Epidermal melanocyte (primary cell): ENCODE results near the gene HPS4.
"Not testable (repeated sequence)": the region's sequence is repeated elsewhere in the genome, so short reads cannot be mapped to it uniquely, and the experiment has no call there.

Source experiments
- DNase-seq: peaks from one replicate; pipeline ENCODE4 v3.0.0; 2011; ENCODE audit warnings: low spot score; ENCODE audit not compliant: insufficient read length

HPS4 gene

DNA sequence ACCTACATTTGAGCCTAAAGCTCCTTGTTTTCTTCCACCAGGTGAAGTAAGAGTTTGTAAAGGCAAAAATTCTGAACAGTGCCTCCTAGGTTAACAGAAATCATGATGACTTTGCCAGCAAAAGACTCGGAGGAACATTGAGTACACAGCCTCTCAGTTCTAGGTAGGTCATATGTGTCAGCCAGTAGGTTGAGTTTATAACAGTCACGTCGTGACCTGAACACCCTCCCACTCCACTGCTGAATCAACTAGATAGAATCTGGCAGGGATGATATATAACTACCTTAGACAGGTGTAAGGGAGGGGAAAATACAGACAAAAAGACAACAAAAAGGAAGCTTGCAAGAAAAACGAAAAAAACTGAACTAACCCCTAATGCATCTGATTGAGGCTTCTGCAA lies 67.3 kb downstream of the HPS4 start:
- DNase-seq = no peak

DNA sequence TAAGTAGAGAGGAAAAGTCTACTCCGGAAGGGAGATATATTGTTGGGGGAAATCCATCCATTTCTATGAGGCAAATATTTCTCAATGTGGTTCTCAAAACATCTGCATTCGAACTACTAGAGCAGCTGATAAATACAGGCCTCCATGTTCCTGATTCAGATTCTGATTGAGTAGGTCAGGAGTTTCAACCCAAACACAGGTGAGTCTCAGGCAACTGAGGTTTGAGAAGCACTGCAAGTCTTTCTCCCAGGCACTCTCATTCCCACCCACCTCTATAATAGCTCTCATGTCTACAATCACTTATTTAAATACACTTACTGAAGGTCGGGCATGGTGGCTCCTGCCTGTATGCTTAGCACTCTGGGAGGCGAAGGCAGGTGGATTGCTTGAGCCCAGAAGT lies 69.2 kb downstream of the HPS4 start:
- DNase-seq = no peak

DNA sequence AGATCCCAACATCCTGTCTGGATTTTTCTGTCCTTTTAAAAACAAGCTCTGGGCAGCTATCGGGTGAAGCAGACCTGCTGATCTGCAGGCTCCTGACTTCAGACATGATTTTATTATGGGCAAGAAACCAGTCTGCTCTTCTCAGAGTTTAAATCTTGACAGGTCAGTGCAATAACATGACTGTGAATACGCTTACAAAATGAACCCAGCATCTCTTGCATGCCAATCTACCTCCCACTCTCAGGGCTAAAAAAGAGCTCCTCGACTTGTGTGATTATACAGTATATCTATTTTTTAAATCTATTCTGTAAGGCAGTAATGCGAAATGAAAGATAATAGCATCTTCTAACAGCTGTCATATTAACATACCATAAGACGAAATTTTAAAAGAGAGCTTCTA lies 73.2 kb downstream of the HPS4 start:
- DNase-seq = no peak

DNA sequence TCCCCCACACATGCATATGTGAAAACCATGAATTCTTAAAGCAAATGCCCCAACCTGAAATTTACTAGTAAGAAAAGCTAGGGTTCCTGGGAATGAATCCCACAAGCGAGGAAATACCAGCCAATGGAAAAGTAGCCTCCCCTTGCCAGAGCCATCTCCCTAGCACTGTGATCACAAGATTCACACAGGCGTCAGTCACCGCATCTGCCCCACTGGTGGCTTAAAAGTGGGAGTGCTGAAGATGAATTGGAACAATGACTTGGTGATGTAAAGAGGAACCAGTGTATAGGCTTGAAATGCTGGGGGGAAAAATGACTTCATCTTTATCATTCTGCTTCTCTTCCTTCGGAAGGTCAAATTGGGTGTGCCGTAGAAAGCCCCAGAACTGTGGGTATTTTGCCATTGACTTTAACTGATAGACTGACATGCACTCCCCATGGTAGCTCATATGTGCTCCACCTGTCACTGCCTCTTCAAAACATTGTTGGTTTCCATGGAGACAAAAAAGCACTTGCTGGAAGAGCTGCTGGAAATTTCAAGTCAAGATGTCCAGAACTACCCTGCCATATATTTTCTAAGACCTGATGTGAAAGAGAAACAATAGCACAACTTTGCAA lies 73.8 kb downstream of the HPS4 start:
- no peak for DNase-seq

DNA sequence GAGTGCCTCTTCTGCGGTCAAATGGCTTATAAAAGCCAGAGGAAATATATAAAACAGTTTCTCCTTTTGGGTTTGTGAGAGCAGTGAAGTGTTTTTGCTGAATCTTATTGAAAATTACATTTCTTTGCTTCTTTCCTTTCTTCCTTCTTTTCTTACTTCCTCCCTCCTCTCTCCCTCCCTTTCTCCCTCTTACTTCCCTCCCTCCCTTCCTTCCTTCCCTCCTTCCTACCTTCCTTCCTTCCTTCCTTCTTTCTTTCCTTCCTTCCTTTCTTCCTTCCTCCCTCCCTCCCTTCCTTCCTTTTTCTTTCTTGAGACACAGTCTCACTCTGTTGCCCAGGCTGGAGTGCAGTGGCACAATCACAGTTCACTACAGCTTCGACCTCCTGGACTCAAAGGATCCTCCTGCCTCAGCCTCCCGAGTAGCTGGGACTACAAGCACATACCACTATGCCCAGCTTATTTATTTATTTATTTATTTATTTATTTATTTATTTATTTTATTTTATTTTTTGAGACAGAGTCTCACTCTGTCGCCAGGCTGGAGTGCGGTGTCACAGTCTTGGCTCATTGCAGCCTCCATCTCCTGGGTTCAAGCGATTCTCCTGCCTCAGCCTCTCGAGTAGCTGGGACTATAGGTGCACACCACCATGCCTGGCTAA lies 74.9 kb downstream of the HPS4 start:
- DNase-seq = not testable (repeated sequence)

DNA sequence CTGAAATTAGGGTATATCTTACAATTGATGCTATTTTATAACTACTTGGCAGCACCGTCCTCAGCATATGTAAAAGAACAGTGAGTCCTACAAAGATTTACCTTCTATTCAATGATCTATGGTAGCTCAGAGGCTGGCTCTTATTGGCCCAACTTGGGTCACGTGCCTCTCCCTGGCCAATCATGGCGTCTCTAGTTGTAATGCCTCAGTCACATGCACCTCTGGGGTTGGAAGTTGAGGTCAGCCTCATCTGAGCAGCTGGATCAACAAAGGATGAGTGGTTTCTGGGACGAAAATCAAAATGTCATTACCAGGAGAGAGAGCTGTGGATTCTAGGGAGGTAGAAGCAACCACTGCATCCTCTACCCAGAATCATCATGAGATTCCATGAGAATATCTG lies 77.5 kb downstream of the HPS4 start:
- DNase-seq = no peak

DNA sequence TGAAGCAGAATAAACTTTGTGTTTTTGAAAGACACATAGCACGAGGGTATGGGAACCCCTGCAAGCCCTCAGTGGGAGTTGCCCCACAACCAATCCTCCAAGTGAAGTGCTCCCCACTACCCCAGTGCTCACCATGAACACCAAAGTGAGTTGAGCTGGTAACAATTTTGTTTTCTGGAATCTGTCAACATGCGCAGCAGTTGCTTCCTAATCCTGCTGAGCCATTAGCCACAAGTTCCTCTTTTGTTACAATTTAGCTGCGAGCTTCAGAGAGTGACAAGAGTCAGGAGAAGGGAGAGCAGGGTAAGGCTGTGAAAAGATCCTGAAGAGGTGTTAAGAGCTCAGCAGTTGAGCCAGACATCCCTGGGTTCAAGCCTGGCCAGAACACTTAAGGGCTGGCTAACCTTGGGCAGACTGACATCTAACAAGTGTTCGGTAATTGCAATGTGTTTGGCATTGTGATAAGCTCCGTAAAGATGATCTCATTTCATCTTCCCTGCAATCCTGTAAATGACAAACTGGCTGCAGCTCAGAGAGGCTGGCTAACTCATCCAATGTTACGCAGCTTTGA lies 78.6 kb downstream of the HPS4 start:
- DNase-seq = no peak

DNA sequence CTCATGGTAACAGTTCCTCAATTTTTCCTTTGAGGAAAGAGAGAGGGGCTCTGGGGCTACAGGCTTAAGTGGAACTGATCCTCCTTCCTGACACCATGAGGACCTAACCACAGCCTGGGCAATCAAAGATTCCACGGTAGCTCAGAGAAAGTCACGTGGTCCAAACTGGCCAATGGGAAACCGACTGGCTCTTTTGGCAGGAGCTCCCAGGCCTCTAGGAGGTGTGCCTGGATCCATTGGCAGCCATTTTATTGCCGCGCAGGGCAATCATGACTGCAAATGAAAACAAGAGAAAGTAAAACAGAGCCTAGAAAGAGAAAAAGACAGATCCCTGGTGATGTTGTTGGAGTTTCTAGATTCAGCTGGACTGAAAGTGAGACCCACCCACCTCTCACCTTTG lies 81.9 kb downstream of the HPS4 start:
- no peak for DNase-seq
